Stimulated activated CD4-positive, alpha-beta T cell treated with anti-CD3 and anti-CD28 coated beads, Interleukin-15, amount 100 ng/mL, for 1 hour (primary cell): ENCODE measurements around the gene CEBPG.

ENCODE experiments used
- DNase-seq, 2 donors: peaks; one replicate each; pipeline ENCODE4 v3.0.0-alpha.2; 2020; ENCODE audit warnings: low read depth in 1 of 2, low spot score in 1 of 2

CEBPG gene

DNA sequence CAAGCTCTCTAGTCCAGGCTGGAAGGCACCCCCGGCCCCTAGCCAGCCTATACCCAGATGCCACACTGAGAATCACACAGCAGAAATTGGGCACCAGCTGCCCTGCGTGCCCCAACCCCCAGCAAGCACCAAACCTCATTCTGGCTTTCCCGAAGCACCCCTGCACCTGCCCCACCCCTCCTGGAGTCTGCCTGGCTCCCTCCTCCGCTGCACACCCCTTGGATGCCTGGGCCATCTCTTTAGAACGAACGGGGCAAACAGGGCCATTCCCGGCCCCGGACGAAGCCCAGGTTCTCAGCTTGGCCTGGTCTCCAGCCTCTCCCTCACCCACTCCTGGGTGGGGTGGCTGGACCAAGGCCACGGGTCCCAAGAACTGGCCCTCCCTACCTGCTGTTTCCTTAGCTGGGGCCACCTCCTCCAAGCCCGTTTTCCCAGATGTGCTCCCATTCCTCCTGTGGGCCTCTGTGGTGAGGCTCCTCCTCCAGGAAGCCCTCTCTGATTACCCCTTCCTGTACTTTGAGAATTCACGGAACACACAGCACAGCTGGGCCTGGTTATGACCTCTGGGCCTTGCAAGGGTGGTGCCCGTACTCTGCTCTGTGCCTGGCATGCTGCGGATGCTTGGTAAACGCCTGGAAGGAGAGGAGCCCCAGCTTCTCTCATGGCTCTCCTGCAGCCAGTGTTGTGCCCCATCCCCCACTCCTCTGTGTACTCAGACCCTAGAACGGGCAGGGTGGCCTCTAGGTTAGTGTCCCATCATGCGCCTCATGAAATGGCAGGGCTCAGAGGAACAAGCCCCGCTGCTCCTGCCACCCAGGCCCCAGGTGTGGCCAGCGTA lies 21.4 kb downstream of the CEBPG start:
- no peak for DNase-seq

DNA sequence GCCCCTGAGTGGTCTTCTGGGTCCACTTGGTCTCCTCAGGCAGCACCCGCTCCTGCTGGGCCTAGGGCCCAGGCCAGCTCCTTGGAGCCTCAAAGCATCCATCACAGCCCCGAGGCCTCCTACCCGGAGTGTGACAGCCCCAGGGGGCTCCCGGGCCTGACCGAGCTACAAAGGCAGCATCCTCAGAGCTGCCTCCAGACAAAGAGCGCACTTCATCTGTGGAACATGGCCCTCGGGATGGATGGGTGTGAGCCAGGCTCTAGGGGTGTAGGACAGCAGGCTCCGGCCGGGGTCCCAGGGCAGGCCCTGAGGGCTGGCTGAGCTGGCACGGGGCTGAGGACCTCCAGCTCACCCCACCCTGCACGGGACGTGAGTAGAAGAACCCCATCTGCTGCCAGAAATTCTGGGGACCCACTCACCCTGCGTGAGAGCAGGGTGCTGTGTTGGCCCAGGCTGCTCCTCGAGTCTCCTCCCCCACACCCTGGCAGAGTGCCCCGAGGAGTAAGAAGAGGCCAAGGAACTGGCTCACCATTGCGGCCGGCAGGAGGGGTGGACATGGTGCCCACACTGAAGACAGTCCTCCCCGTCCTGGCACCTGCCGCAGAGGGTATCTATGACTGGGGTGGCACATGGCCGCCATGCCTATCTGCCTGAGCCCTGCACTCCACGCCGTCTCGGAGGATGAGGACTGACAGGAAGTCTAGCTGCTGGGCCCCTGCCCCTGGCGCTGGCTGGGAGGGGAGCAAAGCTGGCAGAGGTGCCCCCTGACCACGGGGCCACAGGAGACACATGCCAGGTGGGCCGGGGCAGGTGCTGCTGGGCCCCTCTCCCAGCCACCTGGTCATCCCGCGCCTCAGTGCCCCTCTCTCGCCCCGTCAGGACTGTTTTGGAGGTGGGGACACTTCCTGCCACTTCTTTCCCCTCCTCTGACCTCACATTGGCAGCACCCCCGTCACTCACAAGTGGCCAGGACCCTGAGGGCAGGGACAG lies 22.3 kb downstream of the CEBPG start:
- DNase-seq: no peak

DNA sequence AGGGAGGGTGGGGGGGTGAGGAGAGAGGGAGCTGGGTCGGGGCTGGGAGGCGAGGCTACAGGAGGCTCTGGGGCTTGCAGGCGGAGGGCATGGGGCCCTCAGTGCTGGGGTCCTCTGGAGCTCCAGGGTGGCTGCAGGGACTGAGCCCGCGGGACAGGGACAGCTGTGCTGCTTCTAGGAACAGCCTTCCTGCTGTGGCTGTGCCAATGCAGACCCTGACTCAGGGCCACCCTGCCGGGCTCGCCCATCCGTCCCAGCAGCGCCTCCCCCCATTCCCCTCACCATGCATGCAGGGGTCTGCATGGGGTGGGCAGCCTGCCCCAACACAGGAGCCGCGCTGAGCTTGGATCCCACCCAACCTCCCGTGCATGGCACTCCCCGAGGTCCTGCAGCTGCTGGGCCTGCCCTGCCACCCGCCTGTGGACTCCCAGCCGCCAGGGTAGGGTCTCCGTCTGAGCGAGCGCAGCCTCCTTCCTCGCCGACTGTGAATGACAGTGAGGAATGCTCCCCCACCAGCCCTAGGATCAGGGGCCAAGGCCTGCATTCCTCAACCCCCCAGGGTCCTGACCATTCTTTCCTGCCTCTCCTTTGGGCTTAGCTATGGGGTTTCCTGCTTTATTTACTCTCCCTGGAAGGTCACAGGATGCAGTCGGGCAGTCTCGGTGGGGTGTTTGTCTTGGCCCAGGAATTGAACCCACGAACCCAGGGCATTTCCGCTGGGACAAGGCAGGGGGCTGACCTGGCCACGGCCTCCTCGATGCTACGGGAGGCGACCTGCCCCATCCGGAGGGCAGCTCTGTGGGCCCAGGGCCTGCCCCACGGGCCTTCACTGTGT lies 23.4 kb downstream of the CEBPG start:
- DNase-seq: no peak

DNA sequence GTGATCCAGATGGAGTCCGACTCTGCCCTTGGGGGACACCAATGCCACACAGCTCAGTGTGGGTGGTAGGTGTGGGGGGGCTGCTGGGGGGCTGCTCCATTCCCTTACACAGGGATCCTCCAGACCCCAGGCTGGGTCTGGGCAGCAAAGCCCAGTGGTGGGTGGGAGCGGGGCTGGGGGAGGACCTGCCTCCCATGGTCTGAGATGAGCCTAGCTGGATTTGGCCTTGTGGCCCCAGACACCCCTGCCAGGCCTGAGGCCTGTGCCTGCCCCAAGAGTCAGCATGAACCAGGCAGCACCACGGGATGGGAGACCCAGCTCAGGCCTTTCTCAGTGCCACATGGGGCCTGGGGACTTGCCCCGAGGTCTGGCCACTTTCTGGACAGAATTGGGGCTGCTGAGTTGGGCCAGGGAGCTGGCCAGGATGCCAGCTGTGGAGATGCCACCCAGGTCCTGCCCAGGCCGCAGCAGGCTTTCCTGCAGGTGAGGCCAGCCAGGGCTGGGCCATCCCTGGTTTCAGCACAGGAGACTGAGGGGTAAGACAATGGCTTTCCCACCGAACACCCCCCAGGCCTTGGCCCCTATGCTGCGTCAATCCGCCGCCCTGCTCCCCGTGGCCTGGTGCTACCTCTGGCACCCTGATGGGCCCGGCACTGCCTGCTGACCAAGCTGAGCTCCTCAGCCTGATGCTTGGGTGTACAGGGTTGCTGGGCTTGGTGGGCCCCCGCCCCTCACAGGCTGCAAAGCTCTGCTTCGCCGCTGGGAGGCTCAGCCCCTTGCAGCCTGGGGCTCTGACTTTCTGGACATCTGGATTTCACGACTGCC lies 24.2 kb downstream of the CEBPG start:
- DNase-seq: no peak

DNA sequence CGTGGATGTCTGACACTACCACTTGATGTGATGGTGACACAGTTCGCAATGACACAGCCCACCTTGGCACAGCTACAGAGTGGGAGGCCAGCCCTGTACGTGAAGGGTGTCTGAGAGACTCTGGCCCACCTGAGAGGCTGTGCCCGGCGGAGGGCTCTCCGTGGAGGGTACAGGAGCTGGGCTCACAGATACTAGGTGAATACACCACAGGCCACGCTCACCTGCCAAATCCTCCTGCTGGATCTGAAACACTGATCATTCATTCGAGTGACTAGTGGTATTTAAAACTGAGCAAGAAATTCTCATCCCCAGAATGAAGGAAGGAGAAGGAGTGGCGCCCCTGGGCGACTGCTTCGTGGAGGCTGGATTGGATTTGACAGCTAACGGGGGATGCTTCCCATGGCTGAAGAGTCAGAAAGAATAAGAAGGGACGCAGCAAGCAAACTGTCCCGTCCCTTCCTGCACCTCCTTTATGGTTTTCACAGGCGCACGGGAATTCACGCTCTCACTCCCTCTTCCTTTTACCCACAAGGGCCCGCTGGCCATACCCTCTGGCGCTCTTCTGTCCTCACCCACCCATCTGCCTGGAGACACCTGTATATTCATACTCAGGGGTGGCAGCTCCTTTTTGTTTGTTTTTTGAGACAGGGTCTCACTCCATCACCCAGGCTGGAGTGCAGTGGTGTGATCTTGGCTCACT lies 25.0 kb downstream of the CEBPG start:
- DNase-seq: no peak

DNA sequence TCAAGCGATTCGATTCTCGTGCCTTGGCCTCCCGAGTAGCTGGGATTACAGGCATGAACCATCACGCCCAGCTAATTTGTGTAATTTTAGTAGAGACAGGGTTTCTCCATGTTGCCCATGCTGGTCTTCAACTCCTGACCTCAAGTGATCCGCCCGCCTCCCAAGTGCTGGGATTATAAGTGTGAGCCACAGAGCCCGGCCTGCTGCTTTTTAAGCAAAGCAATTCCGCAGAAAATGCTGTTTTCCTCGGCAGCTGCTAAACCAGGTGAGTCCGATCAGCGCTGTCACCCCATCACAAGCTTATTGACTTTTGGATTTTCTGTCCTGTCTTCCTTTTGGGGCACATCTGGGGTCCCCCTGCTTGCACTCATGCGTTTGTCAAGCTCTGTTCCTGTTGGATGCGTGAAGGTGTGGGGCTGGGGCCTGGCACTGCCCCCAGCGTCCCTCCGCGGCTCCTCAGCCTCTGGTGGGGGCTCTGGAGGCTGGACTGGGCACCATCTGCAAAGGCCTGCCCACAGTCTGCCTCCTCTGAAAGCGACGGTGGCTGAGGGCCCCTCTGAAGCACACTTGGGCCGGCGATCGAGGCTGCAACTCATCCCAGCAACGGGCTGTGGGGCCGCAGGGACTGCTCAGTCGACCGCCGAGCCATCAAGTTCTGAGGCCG lies 25.7 kb downstream of the CEBPG start:
- no peak for DNase-seq

DNA sequence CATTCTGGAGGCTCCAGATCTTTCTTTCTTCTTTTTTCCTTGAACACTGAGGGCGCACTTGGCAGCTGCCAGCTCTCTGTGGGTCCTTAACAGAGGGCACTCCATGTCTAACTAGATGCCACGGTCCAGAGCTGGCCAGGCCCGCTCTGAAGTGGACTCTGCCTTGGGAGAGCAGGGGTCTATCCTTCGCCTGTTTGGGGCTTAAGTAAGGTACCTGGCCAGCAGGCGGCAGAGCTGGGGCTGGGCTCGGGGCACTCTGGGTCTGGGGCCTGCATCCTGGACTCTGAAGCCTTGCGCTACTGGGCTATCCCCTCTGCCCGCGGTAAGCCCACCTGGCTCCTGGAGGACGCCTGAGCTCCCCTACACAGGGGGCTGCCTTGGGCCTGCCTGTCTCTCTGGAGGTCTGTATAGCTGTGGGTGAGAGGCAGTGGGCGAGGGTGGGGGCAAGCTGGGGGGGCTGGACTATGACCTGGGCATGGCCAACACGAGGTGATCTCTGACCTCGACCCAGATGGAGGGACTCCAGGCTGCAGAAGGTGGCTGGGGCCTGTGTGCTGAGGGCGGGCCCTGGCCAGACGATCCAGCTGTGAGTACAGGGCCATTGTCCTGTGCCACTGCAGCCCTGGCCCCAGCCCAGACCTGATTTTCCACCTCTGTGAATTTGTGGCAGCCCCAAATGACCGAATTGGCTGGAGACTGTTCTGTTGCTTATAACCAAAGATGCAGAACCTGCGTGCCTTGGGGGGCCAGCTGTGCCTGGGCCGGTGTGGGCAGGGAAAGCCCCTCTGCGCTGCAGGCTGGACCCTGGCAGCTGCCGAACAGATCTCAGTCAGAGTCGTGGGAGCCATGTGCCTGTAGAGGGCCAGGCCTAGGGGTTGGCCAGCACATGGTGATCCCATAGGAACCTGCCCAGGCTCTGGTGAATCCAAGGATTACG lies 26.5 kb downstream of the CEBPG start:
- no peak for DNase-seq

DNA sequence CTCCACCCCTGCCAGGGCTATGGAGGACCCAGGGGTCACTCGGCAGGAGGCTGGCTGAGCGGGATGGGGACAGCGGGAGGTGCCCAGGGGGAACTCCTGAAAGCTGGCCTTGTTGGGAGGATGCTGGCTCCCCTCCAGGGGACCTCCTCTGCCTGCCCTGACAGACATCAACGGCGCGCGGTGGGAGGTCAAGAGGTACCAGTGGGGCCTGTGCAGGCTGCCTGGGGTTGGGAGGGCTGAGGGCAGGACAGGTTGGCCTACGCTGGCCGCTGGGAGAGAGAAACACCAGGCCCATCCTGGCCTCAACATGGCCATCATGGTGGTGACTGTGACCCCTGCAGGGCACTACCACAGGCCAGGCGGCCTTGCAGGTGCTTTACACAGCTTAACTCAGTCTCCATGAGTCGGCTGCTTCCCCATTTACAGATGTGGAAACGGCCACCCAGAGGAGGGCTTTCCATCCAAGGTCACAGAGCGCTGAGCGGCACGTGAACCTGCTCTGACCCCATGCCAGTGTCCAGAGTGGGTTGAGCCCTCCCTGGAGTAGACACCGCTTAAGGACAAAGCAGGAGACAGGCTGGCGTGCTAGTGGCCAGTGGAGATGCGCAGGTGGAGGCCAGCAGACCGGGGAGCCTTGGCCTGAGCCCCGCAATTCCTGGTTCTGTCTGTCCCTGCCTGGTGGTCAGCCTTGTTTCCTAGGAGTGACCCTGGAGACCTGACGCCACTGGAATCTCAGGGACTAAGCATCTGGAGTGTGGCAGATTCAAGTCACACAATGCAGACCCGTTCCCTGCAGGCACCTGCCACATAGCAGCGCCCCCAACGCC lies 27.6 kb downstream of the CEBPG start:
- DNase-seq: no peak

DNA sequence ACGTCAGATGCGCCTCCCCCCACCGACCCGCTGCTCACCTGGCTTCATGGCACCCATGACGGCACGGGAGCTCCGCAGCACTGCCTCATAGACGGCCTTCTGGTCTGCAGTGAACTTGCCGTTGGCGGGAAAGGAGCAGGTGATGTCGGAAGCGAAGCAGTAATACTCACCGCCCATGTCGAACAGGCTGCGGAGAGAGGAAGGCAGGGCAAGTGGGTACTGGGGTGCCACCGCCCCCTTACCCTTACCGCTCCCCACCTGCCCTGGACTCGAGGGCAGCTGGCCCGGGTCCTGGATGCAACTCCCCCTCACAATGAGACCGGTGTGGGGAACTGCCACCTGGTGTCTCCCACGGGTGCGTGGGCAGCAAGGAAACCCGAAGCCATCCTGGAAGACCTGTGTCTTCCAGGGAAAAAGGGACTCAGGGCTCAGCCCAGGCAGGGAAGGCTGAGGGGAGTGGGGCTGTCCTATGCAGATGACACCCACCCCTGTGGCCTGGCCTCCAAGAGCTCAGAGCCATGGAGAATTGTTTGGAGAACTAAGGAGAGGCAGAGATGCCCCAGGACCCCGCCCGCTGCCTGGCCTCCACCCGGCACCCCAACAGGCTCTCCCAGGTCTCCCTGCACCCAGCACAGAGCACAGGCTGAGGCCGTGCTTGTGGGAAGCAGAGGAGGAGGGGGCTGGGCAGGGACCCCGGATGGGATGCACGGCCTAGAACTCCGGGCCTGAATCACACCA lies 28.3 kb downstream of the CEBPG start:
- no peak for DNase-seq

DNA sequence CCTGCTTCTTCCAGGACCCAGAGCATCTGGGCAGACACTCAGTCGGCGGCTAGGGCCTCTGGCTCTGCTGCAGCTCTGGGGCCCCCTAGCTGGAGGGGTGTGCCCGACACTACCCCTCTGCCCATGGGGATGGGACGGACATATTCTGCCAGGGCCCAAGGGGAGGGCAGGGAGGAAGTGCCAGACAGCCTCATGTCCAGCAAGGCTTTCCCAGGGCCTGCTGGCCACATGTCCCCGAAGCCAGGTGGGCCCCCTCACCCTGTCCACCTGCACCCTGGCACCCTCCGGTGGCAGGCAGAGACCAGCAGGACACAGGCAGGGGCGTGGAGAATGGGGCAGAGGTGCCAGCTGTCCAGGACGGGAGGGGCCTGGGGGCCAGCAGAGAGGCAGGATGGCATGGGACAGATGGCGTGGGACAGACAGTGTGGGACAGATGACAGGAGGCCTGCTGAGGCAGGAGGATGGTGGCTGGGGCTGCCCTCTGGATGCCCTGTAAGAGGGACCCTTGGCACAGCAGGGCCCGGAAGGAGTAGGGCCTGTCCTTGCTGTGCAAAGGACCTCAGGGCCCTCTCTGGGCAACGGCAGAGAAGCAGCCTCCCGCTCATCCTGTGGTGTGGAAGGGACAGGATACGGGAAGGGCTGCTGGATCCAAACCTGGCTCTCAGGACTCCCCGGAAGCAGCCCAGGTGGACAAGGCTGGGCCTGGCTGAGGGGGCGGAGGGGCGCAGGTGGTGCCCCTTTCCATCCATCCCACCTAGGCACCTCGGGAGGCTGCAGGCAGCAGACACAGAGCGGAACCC lies 29.1 kb downstream of the CEBPG start:
- no peak for DNase-seq

DNA sequence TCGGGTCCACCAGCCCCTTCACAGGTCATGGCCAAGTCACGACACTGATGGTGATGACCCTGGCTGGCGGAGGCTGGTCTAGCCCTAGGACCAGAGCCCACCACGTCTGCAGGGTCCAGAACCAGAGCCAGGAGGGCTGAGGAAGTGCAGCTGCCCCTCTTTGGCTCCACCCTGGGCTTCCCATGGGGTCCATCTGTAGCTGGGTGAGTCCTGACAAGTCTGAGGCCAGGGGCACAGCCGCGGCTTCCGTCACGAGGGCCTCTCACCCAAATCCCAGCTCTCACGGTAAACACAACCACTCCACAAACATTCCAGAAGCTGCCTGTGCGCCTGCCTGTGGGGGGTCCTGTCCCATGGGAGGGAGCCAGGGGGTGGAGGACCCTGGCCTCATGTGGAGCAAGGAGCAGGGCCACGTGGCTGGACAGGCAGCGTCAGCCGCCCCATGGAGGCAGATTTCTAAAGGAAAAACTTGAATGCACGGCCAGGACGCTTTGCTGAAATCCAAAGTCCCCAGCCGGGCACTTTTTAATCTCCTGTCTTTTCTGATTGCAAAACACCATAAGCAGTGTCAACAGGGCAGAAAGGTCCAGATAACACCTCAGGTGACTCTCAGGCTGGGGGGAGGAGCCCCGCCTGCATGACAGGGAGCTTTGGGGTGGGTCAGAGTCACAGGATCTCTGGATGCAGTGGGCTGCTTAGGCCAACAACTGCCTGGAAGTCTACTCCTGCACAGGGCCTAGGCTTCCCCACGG lies 29.9 kb downstream of the CEBPG start:
- no peak for DNase-seq

DNA sequence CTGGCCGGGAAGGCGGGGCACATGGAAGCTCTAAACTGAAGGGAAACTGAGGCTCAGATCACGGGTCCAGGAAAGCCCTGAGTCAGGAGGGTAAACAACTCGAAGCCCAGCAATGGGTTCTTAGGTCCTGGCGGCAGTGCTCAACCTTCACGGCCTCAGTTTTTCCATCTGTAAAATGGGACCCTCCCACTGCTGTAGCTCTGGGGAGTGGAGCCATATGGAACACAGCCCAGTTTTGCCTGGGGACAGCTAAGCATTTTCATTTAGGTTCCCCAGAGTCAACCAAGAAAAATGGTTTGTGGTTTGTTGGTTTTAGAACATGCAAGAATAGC lies 30.4 kb downstream of the CEBPG start:
- no peak for DNase-seq

DNA sequence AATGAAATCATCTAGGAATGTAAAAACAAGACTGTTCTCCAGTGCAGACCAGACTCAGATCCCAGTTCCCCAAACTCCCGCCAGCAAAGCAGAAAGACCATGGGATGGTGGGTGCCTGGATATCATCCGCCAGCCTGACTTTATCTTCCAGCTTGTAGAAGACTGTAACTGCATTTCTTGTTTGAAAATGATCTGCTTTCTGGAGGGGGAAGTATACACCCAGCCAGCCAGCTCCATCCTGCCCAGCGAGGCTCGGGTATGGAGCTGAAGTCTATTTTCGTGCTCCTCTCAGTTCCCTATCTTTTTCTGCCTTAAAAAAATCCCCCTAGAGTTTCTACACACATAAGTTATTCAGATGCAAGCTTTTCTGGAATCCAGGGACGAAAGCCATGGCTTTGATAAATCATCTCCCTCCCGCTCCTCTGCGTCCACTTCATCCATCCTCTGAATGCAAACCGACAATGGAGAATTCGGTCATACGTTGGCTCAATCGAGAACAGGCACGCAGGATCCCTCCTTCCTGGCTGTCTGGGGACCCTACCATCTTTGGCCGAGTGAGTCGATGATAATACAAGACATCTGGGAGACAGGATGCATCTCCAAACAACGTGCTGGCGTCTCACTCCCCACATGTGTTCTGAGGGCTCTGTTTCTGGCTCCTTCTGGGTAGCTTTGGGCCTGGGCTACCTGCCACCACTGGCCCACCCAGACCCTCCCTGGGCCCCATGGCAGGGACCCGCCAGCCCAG lies 31.2 kb downstream of the CEBPG start:
- no peak for DNase-seq

DNA sequence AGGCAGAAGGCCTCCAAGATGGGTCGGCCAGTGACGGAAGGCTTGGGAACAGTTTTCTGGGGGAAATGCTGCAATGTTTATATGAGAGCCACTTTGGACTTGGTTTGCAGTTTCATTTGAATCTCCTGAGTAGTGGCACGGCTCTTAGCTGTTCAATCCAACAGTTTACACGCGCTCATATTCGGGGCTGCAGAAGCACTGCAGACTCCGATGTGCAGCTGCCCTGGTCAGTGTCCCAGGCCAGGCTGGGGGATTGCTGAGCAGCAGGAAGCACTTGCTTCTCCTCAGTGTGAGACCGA lies 31.7 kb downstream of the CEBPG start:
- DNase-seq: no peak
